Parathyroid adenoma (tissue), 2 donors: ENCODE data around the gene ZEB2.

Experiments
- H2AFZ ChIP-seq: fragments of 300-600 bp; sonication (generic); one replicate; pipeline ENCODE4 v1.7.0; 2017; ENCODE audit warnings: antibody characterized with exemption, mild to moderate bottlenecking
- H3K27ac ChIP-seq: fragments of 300-600 bp; sonication (generic); one replicate; pipeline ENCODE4 v1.7.0; 2017
- H3K27me3 ChIP-seq: fragments of 300-600 bp; sonication (generic); one replicate; pipeline ENCODE4 v1.7.0; 2017; ENCODE audit warnings: low read length; ENCODE audit not compliant: control insufficient read depth, insufficient read depth
- H3K36me3 ChIP-seq: fragments of 300-600 bp; sonication (generic); one replicate; pipeline ENCODE4 v1.7.0; 2017; ENCODE audit warnings: low read length; ENCODE audit not compliant: control insufficient read depth, insufficient read depth
- H3K4me1 ChIP-seq: fragments of 300-600 bp; sonication (generic); one replicate; pipeline ENCODE4 v1.7.0; 2017; ENCODE audit warnings: control low read depth
- H3K4me2 ChIP-seq: fragments of 300-600 bp; sonication (generic); one replicate; pipeline ENCODE4 v1.7.0; 2017; ENCODE audit warnings: low read length
- H3K4me3 ChIP-seq: fragments of 300-600 bp; sonication (generic); one replicate; pipeline ENCODE4 v1.7.0; 2017; ENCODE audit warnings: low read depth, low read length
- H3K79me2 ChIP-seq: fragments of 300-600 bp; sonication (generic); one replicate; pipeline ENCODE4 v1.7.0; 2017; ENCODE audit warnings: control low read depth
- H3K9ac ChIP-seq: fragments of 300-600 bp; sonication (generic); one replicate; pipeline ENCODE4 v1.7.0; 2017; ENCODE audit warnings: mild to moderate bottlenecking
- H3K9me3 ChIP-seq: fragments of 300-600 bp; sonication (generic); one replicate; pipeline ENCODE4 v1.7.0; 2017; ENCODE audit warnings: low read length; ENCODE audit not compliant: control insufficient read depth
- CTCF ChIP-seq: fragments of 300-600 bp; sonication (generic); IDR thresholded peaks from one replicate; pipeline ENCODE4 v1.7.0; 2017; ENCODE audit warnings: antibody characterized with exemption, mild to moderate bottlenecking
- donor health status: primary hyperparathyroidism.

ZEB2 gene

GRCh38 chr2:144468823-144469595, 50.9 kb downstream of the ZEB2 start:
- Histone ChIP-seq H3K27me3 (no peaks in the 10 kb centered on the region), H3K79me2 (no peaks in the 10 kb centered on the region), H3K36me3 (no peaks in the 10 kb centered on the region), H3K9ac (no peak overlapping the region), H3K9me3 (no peaks in the 10 kb centered on the region), H3K4me3 (no peak overlapping the region), H3K27ac (no peak overlapping the region), H3K4me1 (no peaks in the 10 kb centered on the region), H2AFZ (no peak overlapping the region), H3K4me2 (no peak overlapping the region)
- no peak for TF ChIP-seq CTCF

- no peaks in the 10 kb centered on the region for H3K4me1 ChIP-seq
- no peaks in the 10 kb centered on the region for H3K9me3 ChIP-seq
- H3K4me3 ChIP-seq: no peak overlapping the region
- H2AFZ ChIP-seq: no peak overlapping the region
- no peaks in the 10 kb centered on the region for H3K27me3 ChIP-seq
- H3K79me2 ChIP-seq: no peaks in the 10 kb centered on the region
- no peak overlapping the region for H3K27ac ChIP-seq
- no peak overlapping the region for H3K9ac ChIP-seq
- no peaks in the 10 kb centered on the region for H3K36me3 ChIP-seq
- no peak for TF ChIP-seq CTCF
- H3K4me2 ChIP-seq: no peak overlapping the region
Observed at GRCh38 chr2:144467502-144468137, 52.3 kb downstream of the ZEB2 start.

GRCh38 chr2:144466637-144467036, 53.3 kb downstream of the ZEB2 start:
- no peaks in the 10 kb centered on the region for H3K79me2 ChIP-seq
- no peak overlapping the region for H3K4me3 ChIP-seq
- H2AFZ ChIP-seq: no peak overlapping the region
- no peaks in the 10 kb centered on the region for H3K4me1 ChIP-seq
- H3K4me2 ChIP-seq: no peak overlapping the region
- H3K36me3 ChIP-seq: no peaks in the 10 kb centered on the region
- no peak overlapping the region for H3K9ac ChIP-seq
- H3K9me3 ChIP-seq: no peaks in the 10 kb centered on the region
- no peak for TF ChIP-seq CTCF
- no peaks in the 10 kb centered on the region for H3K27me3 ChIP-seq
- no peak overlapping the region for H3K27ac ChIP-seq

GRCh38 chr2:144465749-144466148, 54.2 kb downstream of the ZEB2 start:
- no peak overlapping the region for H3K4me3 ChIP-seq
- no peak overlapping the region for H3K27ac ChIP-seq
- no peak overlapping the region for H3K9ac ChIP-seq
- no peaks in the 10 kb centered on the region for H3K27me3 ChIP-seq
- no peaks in the 10 kb centered on the region for H3K36me3 ChIP-seq
- no peaks in the 10 kb centered on the region for H3K9me3 ChIP-seq
- H2AFZ ChIP-seq: no peak overlapping the region
- H3K79me2 ChIP-seq: no peaks in the 10 kb centered on the region
- no peak for TF ChIP-seq CTCF
- no peak overlapping the region for H3K4me2 ChIP-seq
- H3K4me1 ChIP-seq: no peaks in the 10 kb centered on the region
